Thyroid gland (tissue), 4 donors: ENCODE results near the gene RENBP. TPM values are rescaled to one million over a fixed set of nuclear protein-coding genes. Genes with fewer than 3 reads are reported as not detected.

ENCODE experiments used
- DNase-seq, 2 donors: peaks; one replicate each; pipeline ENCODE4 v3.0.0-alpha.2; 2019
- H3K27ac ChIP-seq, 3 donors: fragments of 200-600 bp; sonication (generic); 1 replicate in 2 of 3; 2 replicates in 1 of 3; pipeline ENCODE4 v1.5.1; 2016 to 2019; ENCODE audit warnings: mild to moderate bottlenecking in 1 of 3, moderate library complexity in 1 of 3
- H3K27me3 ChIP-seq: fragments of 200-600 bp; sonication (generic); one replicate; pipeline ENCODE4 v1.5.1; 2019
- H3K36me3 ChIP-seq, 2 donors: fragments of 200-600 bp; sonication (generic); one replicate each; pipeline ENCODE4 v1.5.1; 2016 to 2019
- H3K4me1 ChIP-seq, 2 donors: fragments of 200-600 bp; sonication (generic); one replicate each; pipeline ENCODE4 v1.5.1; 2017 to 2019
- H3K4me3 ChIP-seq, 3 donors: fragments of 200-600 bp; sonication (generic); replicated peaks in 1 of 3; 1 replicate in 2 of 3; 2 replicates in 1 of 3; pipeline ENCODE4 v1.5.1; 2016; ENCODE audit warnings: mild to moderate bottlenecking in 1 of 3
- H3K9me3 ChIP-seq: fragments of 200-600 bp; sonication (generic); one replicate; pipeline ENCODE4 v1.5.1; 2017
- CTCF ChIP-seq, 6 experiments: fragments of 200-600 bp in 3 of 6; fragments of 450-650 bp in 3 of 6; sonication (generic) in 3 of 6; IDR thresholded peaks; one replicate each; pipeline ENCODE4 v1.5.1; 2016 to 2019; ENCODE audit warnings: antibody characterized with exemption in 6 of 6, mild to moderate bottlenecking in 2 of 6, inconsistent platforms in 1 of 6, moderate library complexity in 1 of 6
- POLR2A ChIP-seq, 2 donors: fragments of 450-650 bp; IDR thresholded peaks; one replicate each; pipeline ENCODE4 v1.6.1; 2017; ENCODE audit warnings: antibody characterized with exemption in 2 of 2, mild to moderate bottlenecking in 2 of 2, moderate library complexity in 1 of 2
- WGBS, 2 donors: methylation state at CpG; one replicate each; pipeline ENCODE4 v1.1.5; 2017; 5-methylcytosine and 5-hydroxymethylcytosine counted together
- intact Hi-C: fragments of 100-400 bp; cut with DNase I; formaldehyde crosslinking; loops from one replicate; pipeline ENCODE4 v1.15.1; 2023
- total RNA-seq, 4 donors: library from RNA; depleted of rRNA; stranded (reverse); fragments of >200 nt; gene quantifications; one replicate each; pipeline ENCODE4 v1.2.3, GENCODE V29; 2016

The RENBP gene
- total RNA-seq, 4 donors from 2014 or later = 3.6 to 16.5 (median 4.4) TPM

- no peaks in the 10 kb centered on the region for H3K9me3 ChIP-seq
- intact Hi-C loops = loop anchor here (10.0 kb wide), 1 partner anchor 420 kb away; no protein-coding TSS in a partner anchor
- no peaks in the 10 kb centered on the region for H3K4me1 ChIP-seq
- H3K27ac ChIP-seq = no peak overlapping the region
- peaks cover 73 to 91% of the 10 kb centered on the region in 2 donors for H3K36me3 ChIP-seq
- TF ChIP-seq CTCF (IDR thresholded peaks at IDR 0.05) = no peak
- no peak for TF ChIP-seq POLR2A (IDR thresholded peaks at IDR 0.05)
- 91% methylated on average over 6 of the region's 12 CpGs; no CpG with 5 or more reads in 1 of the 2 donors for WGBS, 2 donors
- H3K27me3 ChIP-seq = no peaks in the 10 kb centered on the region
- no peak overlapping the region for H3K4me3 ChIP-seq
- no peak for DNase-seq
These were observed 10.8 kb upstream of the RENBP start for GRCh38 chrX:153955228-153955732.

GRCh38 chrX:153954558-153955227 lies 10.2 kb upstream of the RENBP start:
- no CpG with 5 or more reads among the region's 44 CpGs for WGBS, 2 donors
- no peak for TF ChIP-seq CTCF (IDR thresholded peaks at IDR 0.05)
- TF ChIP-seq POLR2A (IDR thresholded peaks at IDR 0.05) = no peak
- Histone ChIP-seq H3K4me1 (no peaks in the 10 kb centered on the region), H3K27ac (no peak overlapping the region), H3K4me3 (no peak overlapping the region), H3K27me3 (no peaks in the 10 kb centered on the region), H3K9me3 (no peaks in the 10 kb centered on the region), H3K36me3 (peaks cover 74 to 91% of the 10 kb centered on the region in 2 donors)
- intact Hi-C loops = loop anchor here (5.0 to 10.0 kb wide), 2 partner anchors 187 to 420 kb away; no protein-coding TSS in a partner anchor
- no peak for DNase-seq

GRCh38 chrX:153953892-153954557 lies 9.6 kb upstream of the RENBP start:
- H3K27me3 ChIP-seq = no peaks in the 10 kb centered on the region
- peaks cover 74 to 90% of the 10 kb centered on the region in 2 donors for H3K36me3 ChIP-seq
- intact Hi-C loops = loop anchor here (5.0 to 10.0 kb wide), 2 partner anchors 187 to 419 kb away; no protein-coding TSS in a partner anchor
- H3K4me1 ChIP-seq = no peaks in the 10 kb centered on the region
- no peak for TF ChIP-seq CTCF (IDR thresholded peaks at IDR 0.05)
- no peak for TF ChIP-seq POLR2A (IDR thresholded peaks at IDR 0.05)
- no peak overlapping the region for H3K27ac ChIP-seq
- no peak for DNase-seq
- no peak overlapping the region for H3K4me3 ChIP-seq
- 85% methylated on average over 11 of the region's 33 CpGs; no CpG with 5 or more reads in 1 of the 2 donors for WGBS, 2 donors
- no peaks in the 10 kb centered on the region for H3K9me3 ChIP-seq

GRCh38 chrX:153953342-153953830 lies 8.9 kb upstream of the RENBP start:
- H3K36me3 ChIP-seq = peaks cover 68 to 83% of the 10 kb centered on the region in 2 donors
- H3K27me3 ChIP-seq = no peaks in the 10 kb centered on the region
- H3K9me3 ChIP-seq = no peaks in the 10 kb centered on the region
- TF ChIP-seq POLR2A (IDR thresholded peaks at IDR 0.05) (no peak), CTCF (IDR thresholded peaks at IDR 0.05) (peak; percentile 77 to 99 (median 87))
- intact Hi-C loops = loop anchor here (5.0 to 10.0 kb wide), 2 partner anchors 186 to 419 kb away; no protein-coding TSS in a partner anchor
- no peak overlapping the region for H3K27ac ChIP-seq
- no peak overlapping the region for H3K4me3 ChIP-seq
- WGBS, 2 donors = 42% methylated on average over 7 of the region's 33 CpGs; no CpG with 5 or more reads in 1 of the 2 donors
- DNase-seq = peak; percentile 39 to 50
- H3K4me1 ChIP-seq = no peaks in the 10 kb centered on the region
